Esophagus squamous epithelium (tissue), 5 donors: ENCODE results near the gene SSR4. TPM values are rescaled to one million over a fixed set of nuclear protein-coding genes. Genes with fewer than 3 reads are reported as not detected.

Experiments
- DNase-seq: peaks from one replicate; lab custom pipeline; 2025; lab: John Stamatoyannopoulos, UW
- H3K27ac ChIP-seq, 4 donors: fragments of 200-600 bp; sonication (generic); one replicate each; pipeline ENCODE4 v1.5.1; 2016 to 2019; ENCODE audit warnings: mild to moderate bottlenecking in 1 of 4
- H3K27me3 ChIP-seq, 4 donors: fragments of 200-600 bp; sonication (generic); 1 replicate in 3 of 4; 2 replicates in 1 of 4; pipeline versions ENCODE4 v1.5.1 to v1.6.0; 2017 to 2021; ENCODE audit warnings: antibody characterized with exemption in 1 of 4
- H3K36me3 ChIP-seq, 3 donors: fragments of 200-600 bp; sonication (generic); one replicate each; pipeline ENCODE4 v1.5.1; 2016 to 2019
- H3K4me1 ChIP-seq, 3 donors: fragments of 200-600 bp; sonication (generic); one replicate each; pipeline ENCODE4 v1.5.1; 2017 to 2019
- H3K4me3 ChIP-seq, 4 donors: fragments of 200-600 bp; sonication (generic); 1 replicate in 3 of 4; 2 replicates in 1 of 4; pipeline ENCODE4 v1.5.1; 2016 to 2019; ENCODE audit warnings: mild to moderate bottlenecking in 2 of 4, moderate library complexity in 1 of 4
- H3K9me3 ChIP-seq, 3 donors: fragments of 200-600 bp; sonication (generic); one replicate each; pipeline ENCODE4 v1.5.1; 2016 to 2019
- POLR2A ChIP-seq, 4 donors: fragments of 450-650 bp; IDR thresholded peaks; one replicate each; pipeline ENCODE4 v1.6.1; 2017; ENCODE audit warnings: antibody characterized with exemption in 4 of 4, mild to moderate bottlenecking in 4 of 4, moderate library complexity in 3 of 4
- WGBS, 2 donors: methylation state at CpG; one replicate each; pipeline ENCODE4 v1.1.5; 2018; 5-methylcytosine and 5-hydroxymethylcytosine counted together
- intact Hi-C: fragments of 100-400 bp; cut with DNase I; formaldehyde crosslinking; loops from one replicate; pipeline ENCODE4 v1.15.0; 2022
- total RNA-seq, 4 donors: library from RNA; depleted of rRNA; stranded (reverse); fragments of >200 nt; gene quantifications; one replicate each; pipeline ENCODE4 v1.1.0, GENCODE V29; 2016
- TF ChIP-seq, protein P1 (sequence below), 6 experiments: fragments of 450-650 bp in 4 of 6; fragments of 200-600 bp in 2 of 6; sonication (generic) in 2 of 6; IDR thresholded peaks; one replicate each; pipeline ENCODE4 v1.5.1; 2016 to 2019; ENCODE audit warnings: antibody characterized with exemption in 6 of 6, mild to moderate bottlenecking in 4 of 6, moderate library complexity in 4 of 6
- donor health status: DM: yes; HTN: yes; CAD: no.

SSR4 gene
- total RNA-seq, 4 donors from 2014 or later = 131 to 257 (median 159) TPM

DNA sequence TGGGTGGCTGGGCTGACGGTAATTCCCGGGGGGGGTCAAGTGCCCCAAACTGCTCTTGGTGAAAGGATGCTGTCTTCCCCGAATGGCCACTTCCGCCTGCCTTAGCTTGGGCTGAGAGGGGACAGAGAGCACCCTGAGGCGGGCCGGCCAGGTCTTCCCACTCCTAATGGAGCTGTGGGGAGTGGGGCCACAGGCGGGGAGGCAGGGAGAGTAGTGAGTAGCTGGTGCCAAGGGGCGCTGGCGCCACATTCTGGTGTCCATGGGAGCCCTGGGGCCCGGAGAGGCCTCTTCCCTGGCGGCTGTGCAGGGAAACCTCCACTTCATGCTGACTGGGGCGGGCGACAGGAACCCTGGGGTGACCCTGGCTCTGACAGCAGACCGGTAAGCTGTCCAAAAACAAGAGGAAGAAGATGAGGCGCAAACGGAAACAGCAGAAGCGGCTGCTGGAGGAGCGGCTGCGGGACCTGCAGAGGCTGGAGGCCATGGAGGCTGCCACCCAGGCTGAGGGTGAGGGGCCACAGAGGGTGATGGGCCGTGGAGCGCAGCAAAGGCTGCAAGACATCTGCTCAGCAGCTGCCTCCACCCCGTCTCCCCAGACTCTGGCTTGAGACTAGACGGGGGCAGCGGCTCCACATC, 11.0 kb upstream of the SSR4 start:
- Histone ChIP-seq H3K4me1 (peaks cover 5 to 35% (median 7%) of the 10 kb centered on the region in 3 donors), H3K36me3 (peaks cover 5 to 46% (median 5%) of the 10 kb centered on the region in 3 donors), H3K27me3 (no peaks in the 10 kb centered on the region), H3K4me3 (no peak overlapping the region), H3K27ac (no peak overlapping the region), H3K9me3 (no peaks in the 10 kb centered on the region)
- intact Hi-C loops = no loop called here
- TF ChIP-seq POLR2A (IDR thresholded peaks at IDR 0.05) = no peak
- TF ChIP-seq, protein P1, sequence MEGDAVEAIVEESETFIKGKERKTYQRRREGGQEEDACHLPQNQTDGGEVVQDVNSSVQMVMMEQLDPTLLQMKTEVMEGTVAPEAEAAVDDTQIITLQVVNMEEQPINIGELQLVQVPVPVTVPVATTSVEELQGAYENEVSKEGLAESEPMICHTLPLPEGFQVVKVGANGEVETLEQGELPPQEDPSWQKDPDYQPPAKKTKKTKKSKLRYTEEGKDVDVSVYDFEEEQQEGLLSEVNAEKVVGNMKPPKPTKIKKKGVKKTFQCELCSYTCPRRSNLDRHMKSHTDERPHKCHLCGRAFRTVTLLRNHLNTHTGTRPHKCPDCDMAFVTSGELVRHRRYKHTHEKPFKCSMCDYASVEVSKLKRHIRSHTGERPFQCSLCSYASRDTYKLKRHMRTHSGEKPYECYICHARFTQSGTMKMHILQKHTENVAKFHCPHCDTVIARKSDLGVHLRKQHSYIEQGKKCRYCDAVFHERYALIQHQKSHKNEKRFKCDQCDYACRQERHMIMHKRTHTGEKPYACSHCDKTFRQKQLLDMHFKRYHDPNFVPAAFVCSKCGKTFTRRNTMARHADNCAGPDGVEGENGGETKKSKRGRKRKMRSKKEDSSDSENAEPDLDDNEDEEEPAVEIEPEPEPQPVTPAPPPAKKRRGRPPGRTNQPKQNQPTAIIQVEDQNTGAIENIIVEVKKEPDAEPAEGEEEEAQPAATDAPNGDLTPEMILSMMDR (IDR thresholded peaks at IDR 0.05) = no peak
- WGBS, 2 donors = no CpG with 5 or more reads among the region's 24 CpGs
- DNase-seq = no peak

DNA sequence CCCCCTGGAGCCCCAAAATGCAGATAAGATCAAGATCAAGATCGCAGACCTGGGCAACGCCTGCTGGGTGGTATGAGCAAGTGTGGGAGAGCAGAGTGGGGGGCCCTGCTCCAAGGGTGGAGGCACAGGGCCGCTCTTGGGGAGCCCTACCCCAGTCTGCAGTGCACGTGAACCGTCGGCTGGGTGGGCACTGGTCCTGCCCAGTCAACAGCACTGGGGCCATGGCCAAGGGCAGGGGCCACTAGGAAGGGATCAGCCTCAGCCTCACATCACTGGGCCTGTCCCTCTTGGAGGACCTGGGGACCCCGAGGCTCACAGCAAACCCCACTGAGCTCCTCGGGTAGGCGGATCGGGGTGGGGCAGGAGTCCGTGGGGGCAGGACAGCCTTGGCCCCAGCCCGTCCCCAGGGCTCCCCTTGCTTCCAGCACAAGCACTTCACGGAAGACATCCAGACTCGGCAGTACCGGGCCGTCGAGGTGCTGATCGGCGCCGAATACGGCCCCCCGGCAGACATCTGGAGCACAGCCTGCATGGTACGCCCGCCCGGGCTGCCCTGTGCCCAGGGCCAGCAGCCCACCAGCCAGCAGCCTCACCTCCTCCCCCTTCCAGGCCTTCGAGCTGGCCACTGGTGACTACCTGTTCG, 10.0 kb upstream of the SSR4 start:
- peaks cover 5 to 55% (median 5%) of the 10 kb centered on the region in 3 donors for H3K36me3 ChIP-seq
- WGBS, 2 donors = 83% methylated on average over 1 of the region's 27 CpGs; no CpG with 5 or more reads in 1 of the 2 donors

DNA sequence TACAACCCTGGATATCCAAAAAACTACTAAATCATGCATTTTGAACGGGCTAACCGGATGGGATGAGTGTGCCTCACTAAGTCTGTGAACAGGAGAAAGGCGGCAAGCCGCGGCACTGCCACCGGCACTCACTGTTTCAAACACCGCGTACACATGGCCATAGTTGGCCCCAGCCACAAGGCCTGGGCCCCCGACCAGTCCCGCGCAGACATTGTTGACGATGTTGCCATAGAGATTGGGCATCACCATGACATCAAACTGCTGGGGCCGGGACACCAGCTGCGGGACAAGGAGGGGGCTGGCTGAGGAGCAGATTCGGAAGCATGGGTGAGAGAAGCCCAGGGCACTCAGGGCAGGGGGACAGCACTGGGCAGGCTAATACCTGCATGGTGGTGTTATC, 7.8 kb upstream of the SSR4 start:
- peaks cover 3 to 26% (median 4%) of the 10 kb centered on the region in 3 donors for H3K4me1 ChIP-seq
- WGBS, 2 donors = 75 to 93% methylated on average over 10 to 11 of the region's 15 CpGs
- no peak overlapping the region for H3K27ac ChIP-seq
- peaks cover 5 to 66% (median 5%) of the 10 kb centered on the region in 3 donors for H3K36me3 ChIP-seq
- no peak for DNase-seq
- no peaks in the 10 kb centered on the region for H3K9me3 ChIP-seq
- intact Hi-C loops = no loop called here
- TF ChIP-seq, protein P1 (IDR thresholded peaks at IDR 0.05) = no peak
- TF ChIP-seq POLR2A (IDR thresholded peaks at IDR 0.05) = no peak
- no peak overlapping the region for H3K4me3 ChIP-seq
- H3K27me3 ChIP-seq = no peaks in the 10 kb centered on the region

More for the DNA sequence above, 10.0 kb upstream of the SSR4 start:
- H3K4me1 ChIP-seq = peaks cover 5 to 27% (median 7%) of the 10 kb centered on the region in 3 donors
- no peaks in the 10 kb centered on the region for H3K27me3 ChIP-seq
- H3K9me3 ChIP-seq = no peaks in the 10 kb centered on the region
- no peak overlapping the region for H3K27ac ChIP-seq
- no peak for DNase-seq
- intact Hi-C loops = no loop called here
- no peak for TF ChIP-seq POLR2A (IDR thresholded peaks at IDR 0.05)
- TF ChIP-seq, protein P1 (IDR thresholded peaks at IDR 0.05) = no peak
- H3K4me3 ChIP-seq = no peak overlapping the region

DNA sequence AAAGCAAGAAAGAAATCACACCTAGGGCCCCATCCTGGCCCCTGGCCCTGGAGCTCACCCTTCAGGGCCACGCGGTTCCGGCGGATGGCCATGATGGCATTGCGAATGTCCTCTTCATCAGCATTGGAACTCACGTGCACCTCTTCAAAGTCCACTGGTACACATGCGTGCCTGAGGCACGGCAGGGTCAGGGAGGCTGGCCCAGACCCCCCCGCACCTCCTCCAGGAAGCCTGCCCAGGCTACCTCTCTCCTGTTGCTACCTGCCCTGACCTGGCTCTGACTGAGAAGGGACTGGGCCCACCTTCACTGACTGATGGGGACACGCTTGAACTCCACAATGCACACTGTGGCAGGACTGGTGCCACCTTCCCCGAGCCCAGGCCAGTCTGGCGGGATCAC, 4.8 kb upstream of the SSR4 start:
- Histone ChIP-seq H3K4me1 (peaks cover 0 to 34% (median 12%) of the 10 kb centered on the region in 3 donors), H3K27me3 (no peaks in the 10 kb centered on the region), H3K36me3 (peaks cover 5 to 59% (median 5%) of the 10 kb centered on the region in 3 donors), H3K9me3 (no peaks in the 10 kb centered on the region), H3K4me3 (no peak overlapping the region), H3K27ac (no peak overlapping the region)
- DNase-seq = no peak
- TF ChIP-seq POLR2A (IDR thresholded peaks at IDR 0.05) = no peak
- TF ChIP-seq, protein P1 (IDR thresholded peaks at IDR 0.05) = no peak
- intact Hi-C loops = no loop called here
- WGBS, 2 donors = 89 to 90% methylated on average over 6 to 7 of the region's 12 CpGs
